HG02840 (cell line): ENCODE measurements around the gene MROH8.

ENCODE experiments used
- ATAC-seq: cut with Tn5 transposase; IDR thresholded peaks from one replicate; pipeline ENCODE4 v1.9.1; 2021; ENCODE audit warnings: mild to moderate bottlenecking, moderate library complexity, moderate number of reproducible peaks; ENCODE audit not compliant: unreplicated experiment, low FRiP score

Gene MROH8

GRCh38 chr20:37178839-37179682 lies at the start of gene MROH8, which contains the start of gene RPN2:
Gene MROH8 (minus strand): TSS chr20:37179548.
Gene RPN2 (plus strand): TSS chr20:37179330. CDS start chr20:37179357, 27 bp downstream.
- peak; percentile 89 for ATAC-seq

- no peak for ATAC-seq
These were observed 49.3 kb upstream of the MROH8 start for GRCh38 chr20:37228656-37229055.

- ATAC-seq, result no peak
These were observed 48.7 kb upstream of the MROH8 start for GRCh38 chr20:37228082-37228481.

- no peak for ATAC-seq
These were observed 47.5 kb upstream of the MROH8 start for GRCh38 chr20:37226889-37227288.

- ATAC-seq, result no peak
These were observed 45.8 kb upstream of the MROH8 start for GRCh38 chr20:37225146-37225545.

GRCh38 chr20:37223053-37223452 lies 43.7 kb upstream of the MROH8 start:
- ATAC-seq, result no peak

- no peak for ATAC-seq
These were observed 42.7 kb upstream of the MROH8 start for GRCh38 chr20:37222086-37222485.

GRCh38 chr20:37220731-37221130 lies 41.4 kb upstream of the MROH8 start:
- no peak for ATAC-seq

- ATAC-seq, result no peak
These were observed 40.7 kb upstream of the MROH8 start for GRCh38 chr20:37219751-37220668.

- no peak for ATAC-seq
These were observed 39.6 kb upstream of the MROH8 start for GRCh38 chr20:37218976-37219375.

- no peak for ATAC-seq
These were observed 39.1 kb upstream of the MROH8 start for GRCh38 chr20:37218441-37218840.

GRCh38 chr20:37209661-37210314 lies 30.4 kb upstream of the MROH8 start:
- no peak for ATAC-seq

GRCh38 chr20:37209193-37209592 lies 29.8 kb upstream of the MROH8 start:
- no peak for ATAC-seq

GRCh38 chr20:37207171-37207570 lies 27.8 kb upstream of the MROH8 start:
- no peak for ATAC-seq

- no peak for ATAC-seq
These were observed 26.4 kb upstream of the MROH8 start for GRCh38 chr20:37205794-37206193.

GRCh38 chr20:37205130-37205529 lies 25.8 kb upstream of the MROH8 start:
- no peak for ATAC-seq

GRCh38 chr20:37204056-37204455 lies 24.7 kb upstream of the MROH8 start:
- ATAC-seq, result no peak

GRCh38 chr20:37202267-37202943 lies 23.1 kb upstream of the MROH8 start:
- no peak for ATAC-seq

GRCh38 chr20:37201827-37202162 lies 22.4 kb upstream of the MROH8 start:
- no peak for ATAC-seq
